ENCODE results near the gene PPP1R26. TPM values are rescaled to one million over a fixed set of nuclear protein-coding genes. Genes with fewer than 3 reads are reported as not detected.

The PPP1R26 gene
- polyA plus RNA-seq, 1 donor from 2014 or later = 20.1 TPM

GRCh38 chr9:135502168-135502872, 22.7 kb downstream of the PPP1R26 start:
- Histone ChIP-seq H2AFZ (ENCODE audit: low read depth, low read length) (no peak overlapping the region), H3K27me3 (ENCODE audit: insufficient read depth, low read depth, low read length) (no peaks in the 10 kb centered on the region), H3K79me2 (replicated peaks; ENCODE audit: insufficient read depth, low read length) (peaks cover 12% of the 10 kb centered on the region), H3K27ac (ENCODE audit: low read length) (no peak overlapping the region), H3F3A (ENCODE audit: insufficient read depth, low read length, poor library complexity, severe bottlenecking) (no peaks in the 10 kb centered on the region), H3K4me2 (ENCODE audit: low read length) (no peak overlapping the region), H3K9ac (ENCODE audit: low read length) (no peak overlapping the region), H3K9me2 (ENCODE audit: insufficient read depth, low read length) (no peaks in the 10 kb centered on the region), H3K36me3 (ENCODE audit: insufficient read depth, low read length) (no peaks in the 10 kb centered on the region), H3K9me3 (ENCODE audit: low read length) (no peaks in the 10 kb centered on the region), H3K4me3 (ENCODE audit: low read length) (peak overlapping the region; percentile 99), H4K20me1 (ENCODE audit: insufficient read depth) (no peaks in the 10 kb centered on the region)
- no peak for TF ChIP-seq CTCF (IDR thresholded peaks at IDR 0.05; ENCODE audit: poor library complexity, severe bottlenecking)
- TF ChIP-seq EP300 (conservative IDR thresholded peaks at IDR 0.05; ENCODE audit: poor library complexity, severe bottlenecking) = no peak
- TF ChIP-seq EZH2 (IDR thresholded peaks at IDR 0.05; ENCODE audit: borderline replicate concordance, insufficient read depth, low read length, poor library complexity, severe bottlenecking) = no peak
- no peak for TF ChIP-seq POLR2AphosphoS5 (IDR thresholded peaks at IDR 0.05)
- TF ChIP-seq MXI1 (conservative IDR thresholded peaks at IDR 0.05; ENCODE audit: poor library complexity, severe bottlenecking) = no peak
- no peak for TF ChIP-seq TAF1 (IDR thresholded peaks at IDR 0.05; ENCODE audit: low read depth)
- no peak for TF ChIP-seq SMC3 (conservative IDR thresholded peaks at IDR 0.05; ENCODE audit: poor library complexity)
- no peak for TF ChIP-seq REST (IDR thresholded peaks at IDR 0.05; ENCODE audit: borderline replicate concordance)
- no peak for TF ChIP-seq RAD21 (conservative IDR thresholded peaks at IDR 0.05)

GRCh38 chr9:135502873-135503321, 23.3 kb downstream of the PPP1R26 start:
- Histone ChIP-seq H3K27me3 (ENCODE audit: insufficient read depth, low read depth, low read length) (no peaks in the 10 kb centered on the region), H3K9ac (ENCODE audit: low read length) (no peak overlapping the region), H4K20me1 (ENCODE audit: insufficient read depth) (no peaks in the 10 kb centered on the region), H3K36me3 (ENCODE audit: insufficient read depth, low read length) (no peaks in the 10 kb centered on the region), H3K9me2 (ENCODE audit: insufficient read depth, low read length) (no peaks in the 10 kb centered on the region), H3K27ac (ENCODE audit: low read length) (no peak overlapping the region), H3K79me2 (replicated peaks; ENCODE audit: insufficient read depth, low read length) (peaks cover 12% of the 10 kb centered on the region), H3K4me2 (ENCODE audit: low read length) (no peak overlapping the region), H3F3A (ENCODE audit: insufficient read depth, low read length, poor library complexity, severe bottlenecking) (no peaks in the 10 kb centered on the region), H2AFZ (ENCODE audit: low read depth, low read length) (no peak overlapping the region), H3K4me3 (ENCODE audit: low read length) (no peak overlapping the region), H3K9me3 (ENCODE audit: low read length) (no peaks in the 10 kb centered on the region)
- TF ChIP-seq SMC3 (conservative IDR thresholded peaks at IDR 0.05; ENCODE audit: poor library complexity) (no peak), CTCF (IDR thresholded peaks at IDR 0.05; ENCODE audit: poor library complexity, severe bottlenecking) (no peak), POLR2AphosphoS5 (IDR thresholded peaks at IDR 0.05) (no peak), RAD21 (conservative IDR thresholded peaks at IDR 0.05) (no peak), REST (IDR thresholded peaks at IDR 0.05; ENCODE audit: borderline replicate concordance) (no peak), MXI1 (conservative IDR thresholded peaks at IDR 0.05; ENCODE audit: poor library complexity, severe bottlenecking) (no peak), TAF1 (IDR thresholded peaks at IDR 0.05; ENCODE audit: low read depth) (no peak), EZH2 (IDR thresholded peaks at IDR 0.05; ENCODE audit: borderline replicate concordance, insufficient read depth, low read length, poor library complexity, severe bottlenecking) (no peak), EP300 (conservative IDR thresholded peaks at IDR 0.05; ENCODE audit: poor library complexity, severe bottlenecking) (no peak)
